Measurements from ENCODE around the gene OBSL1. TPM values are rescaled to one million over a fixed set of nuclear protein-coding genes. Genes with fewer than 3 reads are reported as not detected.

The OBSL1 gene
- total RNA-seq, 1 donor from 2014 or later: 168 TPM

DNA sequence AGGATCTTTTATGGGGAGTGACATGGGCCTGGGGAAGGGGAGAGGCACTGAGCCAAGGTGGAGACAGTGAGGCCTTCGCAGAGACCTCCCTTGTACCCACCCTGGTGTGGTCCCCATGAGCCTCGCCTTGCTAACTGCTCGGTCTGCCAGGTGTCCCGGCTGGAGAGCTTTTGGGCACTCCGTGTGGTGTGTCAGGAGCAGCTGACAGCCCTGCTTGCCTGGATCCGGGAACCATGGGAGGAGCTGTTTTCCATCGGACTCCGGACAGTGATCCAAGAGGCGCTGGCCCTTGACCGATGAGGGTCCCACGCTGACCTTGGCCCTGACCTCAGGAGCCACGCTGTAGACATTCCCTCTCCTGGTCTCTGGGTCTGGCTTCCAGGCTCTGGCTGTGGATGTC is 44.6 kb upstream of the OBSL1 start:
- no peak overlapping the region for H3K27ac Mint-ChIP-seq (ENCODE audit: unreplicated experiment)
- H3K36me3 Mint-ChIP-seq (ENCODE audit: unreplicated experiment): peaks cover 17% of the 10 kb centered on the region
- H3K4me3 Mint-ChIP-seq (ENCODE audit: unreplicated experiment): no peak overlapping the region
- H3K27me3 Mint-ChIP-seq (ENCODE audit: unreplicated experiment): no peaks in the 10 kb centered on the region
- no peaks in the 10 kb centered on the region for H3K9me3 Mint-ChIP-seq (ENCODE audit: unreplicated experiment)
- TF ChIP-seq, protein P1, sequence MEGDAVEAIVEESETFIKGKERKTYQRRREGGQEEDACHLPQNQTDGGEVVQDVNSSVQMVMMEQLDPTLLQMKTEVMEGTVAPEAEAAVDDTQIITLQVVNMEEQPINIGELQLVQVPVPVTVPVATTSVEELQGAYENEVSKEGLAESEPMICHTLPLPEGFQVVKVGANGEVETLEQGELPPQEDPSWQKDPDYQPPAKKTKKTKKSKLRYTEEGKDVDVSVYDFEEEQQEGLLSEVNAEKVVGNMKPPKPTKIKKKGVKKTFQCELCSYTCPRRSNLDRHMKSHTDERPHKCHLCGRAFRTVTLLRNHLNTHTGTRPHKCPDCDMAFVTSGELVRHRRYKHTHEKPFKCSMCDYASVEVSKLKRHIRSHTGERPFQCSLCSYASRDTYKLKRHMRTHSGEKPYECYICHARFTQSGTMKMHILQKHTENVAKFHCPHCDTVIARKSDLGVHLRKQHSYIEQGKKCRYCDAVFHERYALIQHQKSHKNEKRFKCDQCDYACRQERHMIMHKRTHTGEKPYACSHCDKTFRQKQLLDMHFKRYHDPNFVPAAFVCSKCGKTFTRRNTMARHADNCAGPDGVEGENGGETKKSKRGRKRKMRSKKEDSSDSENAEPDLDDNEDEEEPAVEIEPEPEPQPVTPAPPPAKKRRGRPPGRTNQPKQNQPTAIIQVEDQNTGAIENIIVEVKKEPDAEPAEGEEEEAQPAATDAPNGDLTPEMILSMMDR (IDR thresholded peaks at IDR 0.05): no peak
- no peaks in the 10 kb centered on the region for H3K4me1 Mint-ChIP-seq (ENCODE audit: unreplicated experiment)
- DNase-seq (ENCODE audit: extremely low spot score, unreplicated experiment): no peak

DNA sequence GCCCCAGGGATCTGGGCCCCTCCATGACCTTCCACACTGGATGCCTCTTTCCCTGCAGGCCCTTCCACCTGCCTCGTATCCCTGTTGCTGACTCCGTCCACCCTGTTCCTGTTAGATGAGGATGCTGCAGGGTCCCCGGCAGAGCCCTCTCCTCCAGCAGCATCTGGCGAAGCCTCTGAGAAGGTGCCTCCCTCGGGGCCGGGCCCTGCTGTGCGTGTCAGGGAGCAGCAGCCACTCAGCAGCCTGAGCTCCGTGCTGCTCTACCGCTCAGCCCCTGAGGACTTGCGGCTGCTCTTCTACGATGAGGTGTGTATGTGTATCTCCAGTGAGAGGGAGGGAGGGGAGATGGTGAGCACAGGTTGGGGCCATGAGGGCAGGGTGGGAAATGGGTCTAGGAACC is 43.7 kb upstream of the OBSL1 start:
- no peak for DNase-seq (ENCODE audit: extremely low spot score, unreplicated experiment)
- Mint-ChIP-seq H3K36me3 (ENCODE audit: unreplicated experiment) (peaks cover 20% of the 10 kb centered on the region), H3K27ac (ENCODE audit: unreplicated experiment) (no peak overlapping the region), H3K27me3 (ENCODE audit: unreplicated experiment) (no peaks in the 10 kb centered on the region), H3K4me3 (ENCODE audit: unreplicated experiment) (no peak overlapping the region), H3K4me1 (ENCODE audit: unreplicated experiment) (no peaks in the 10 kb centered on the region), H3K9me3 (ENCODE audit: unreplicated experiment) (no peaks in the 10 kb centered on the region)
- TF ChIP-seq, protein P1 (IDR thresholded peaks at IDR 0.05): no peak

DNA sequence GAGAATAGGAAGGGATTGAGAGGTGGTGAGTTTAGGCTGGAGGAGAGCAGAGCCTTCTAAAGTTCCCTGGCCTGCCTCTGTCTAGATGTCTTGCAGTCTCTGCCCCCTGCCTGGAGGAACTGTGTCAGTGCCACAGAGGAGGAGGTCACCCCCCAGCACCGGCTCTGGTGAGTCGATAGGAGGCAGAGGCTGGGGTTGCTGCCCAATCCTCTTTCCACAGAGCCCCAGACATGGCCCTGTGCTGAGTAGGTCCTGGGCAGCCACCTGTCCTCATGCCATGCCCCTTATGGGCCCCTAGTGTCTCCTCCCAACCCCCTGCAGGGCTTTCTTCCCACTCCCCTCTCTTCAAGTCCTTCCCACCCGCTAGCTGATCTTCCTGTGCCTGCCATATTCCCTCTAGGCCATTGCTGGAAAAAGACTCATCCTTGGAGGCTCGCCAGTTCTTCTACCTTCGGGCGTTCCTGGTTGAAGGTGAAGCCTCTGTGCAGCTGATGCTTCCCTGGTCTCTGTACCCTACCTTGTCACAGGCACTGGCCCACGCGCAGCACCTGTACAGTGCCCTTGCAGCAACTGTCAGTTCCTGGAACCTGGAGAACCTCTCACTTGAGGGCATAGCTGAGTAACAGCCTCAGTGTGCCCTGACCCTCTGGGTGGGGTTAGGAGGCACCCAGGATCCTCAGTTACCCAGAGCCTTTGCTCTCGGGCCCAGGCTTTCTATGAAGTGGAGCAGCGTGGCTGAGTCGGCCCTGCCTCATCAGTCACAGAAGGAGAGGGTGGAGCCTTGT is 42.9 kb upstream of the OBSL1 start:
- Mint-ChIP-seq H3K27ac (ENCODE audit: unreplicated experiment) (no peak overlapping the region), H3K36me3 (ENCODE audit: unreplicated experiment) (peaks cover 20% of the 10 kb centered on the region), H3K4me3 (ENCODE audit: unreplicated experiment) (no peak overlapping the region), H3K4me1 (ENCODE audit: unreplicated experiment) (no peaks in the 10 kb centered on the region), H3K9me3 (ENCODE audit: unreplicated experiment) (no peaks in the 10 kb centered on the region), H3K27me3 (ENCODE audit: unreplicated experiment) (no peaks in the 10 kb centered on the region)
- no peak for DNase-seq (ENCODE audit: extremely low spot score, unreplicated experiment)
- TF ChIP-seq, protein P1 (IDR thresholded peaks at IDR 0.05): no peak

DNA sequence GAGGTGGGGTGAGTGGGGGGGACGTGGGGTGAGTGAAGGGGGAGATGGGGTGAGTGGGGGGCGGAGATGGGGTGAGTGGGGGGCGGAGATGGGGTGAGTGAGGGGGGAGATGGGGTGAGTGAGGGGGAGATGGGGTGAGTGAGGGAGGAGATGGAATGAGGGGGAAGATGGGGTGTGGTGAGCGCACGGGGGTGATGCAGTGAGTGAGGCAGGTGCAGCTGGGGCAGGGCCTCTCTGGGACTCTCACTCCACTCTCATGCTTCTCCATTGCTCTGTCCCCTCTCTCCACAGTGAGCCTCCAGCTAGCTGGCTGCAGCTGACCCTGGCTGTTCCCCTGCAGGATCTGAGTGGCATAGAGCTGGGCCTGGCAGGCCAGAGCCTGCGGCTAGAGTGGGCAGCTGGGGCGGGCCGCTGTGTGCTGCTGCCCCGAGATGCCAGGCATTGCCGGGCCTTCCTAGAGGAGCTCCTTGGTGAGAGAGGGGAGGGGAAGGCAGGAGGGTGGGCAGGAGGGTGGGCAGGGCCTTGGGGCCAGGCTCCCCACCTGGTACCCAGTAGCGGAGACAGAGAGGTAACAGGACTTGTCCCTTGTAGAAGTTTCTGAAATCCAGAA is 42.2 kb upstream of the OBSL1 start:
- H3K4me3 Mint-ChIP-seq (ENCODE audit: unreplicated experiment): no peak overlapping the region
- TF ChIP-seq, protein P1 (IDR thresholded peaks at IDR 0.05): no peak
- peaks cover 22% of the 10 kb centered on the region for H3K36me3 Mint-ChIP-seq (ENCODE audit: unreplicated experiment)
- no peak overlapping the region for H3K27ac Mint-ChIP-seq (ENCODE audit: unreplicated experiment)
- H3K9me3 Mint-ChIP-seq (ENCODE audit: unreplicated experiment): no peaks in the 10 kb centered on the region
- H3K27me3 Mint-ChIP-seq (ENCODE audit: unreplicated experiment): no peaks in the 10 kb centered on the region
- no peak for DNase-seq (ENCODE audit: extremely low spot score, unreplicated experiment)
- no peaks in the 10 kb centered on the region for H3K4me1 Mint-ChIP-seq (ENCODE audit: unreplicated experiment)

DNA sequence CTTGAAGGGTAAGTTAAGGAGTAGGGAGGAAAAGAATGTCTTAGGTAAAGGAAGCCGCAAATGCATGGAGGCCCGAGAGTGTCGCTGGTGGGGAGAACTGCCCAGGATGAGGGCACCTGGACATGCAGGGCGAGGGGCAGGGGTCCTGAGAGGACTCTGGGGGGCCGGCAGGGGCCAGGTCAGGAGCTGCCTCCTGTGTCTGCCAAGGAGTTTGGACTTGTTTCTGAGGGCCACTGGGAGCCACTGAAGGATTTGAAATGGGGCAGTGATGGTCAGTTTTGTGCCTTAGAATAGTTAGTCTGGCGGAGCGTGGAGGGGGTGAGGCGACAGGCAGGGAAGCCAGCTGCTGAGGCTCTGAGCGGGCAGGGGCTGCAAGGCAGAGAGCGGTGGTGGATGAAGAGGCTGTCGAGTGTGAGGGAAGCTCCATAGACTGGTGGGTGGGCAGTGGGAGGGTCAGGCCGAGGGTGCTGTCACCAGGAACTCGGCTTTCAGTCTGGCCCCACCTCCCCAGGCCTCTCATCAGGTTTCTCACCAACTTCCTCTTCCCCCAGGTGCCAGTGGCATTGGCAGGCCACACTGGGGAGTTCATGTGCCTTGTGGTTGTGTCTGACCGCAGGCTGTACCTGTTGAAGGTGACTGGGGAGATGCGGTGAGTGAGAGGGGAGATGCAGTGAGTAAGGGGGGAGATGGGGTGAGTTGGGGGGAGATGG is 41.4 kb upstream of the OBSL1 start:
- no peak overlapping the region for H3K27ac Mint-ChIP-seq (ENCODE audit: unreplicated experiment)

More for the DNA sequence above, 41.4 kb upstream of the OBSL1 start:
- Mint-ChIP-seq H3K9me3 (ENCODE audit: unreplicated experiment) (no peaks in the 10 kb centered on the region), H3K4me1 (ENCODE audit: unreplicated experiment) (no peaks in the 10 kb centered on the region), H3K4me3 (ENCODE audit: unreplicated experiment) (no peak overlapping the region), H3K27me3 (ENCODE audit: unreplicated experiment) (no peaks in the 10 kb centered on the region), H3K36me3 (ENCODE audit: unreplicated experiment) (peaks cover 22% of the 10 kb centered on the region)
- no peak for DNase-seq (ENCODE audit: extremely low spot score, unreplicated experiment)
- TF ChIP-seq, protein P1 (IDR thresholded peaks at IDR 0.05): no peak

Data from osteocyte (in vitro differentiated cells).